Heart right ventricle (tissue), 16 donors: ENCODE measurements around the gene NNMT. TPM values are rescaled to one million over a fixed set of nuclear protein-coding genes. Genes with fewer than 3 reads are reported as not detected.

Source experiments
- ATAC-seq, 8 donors: fragments of 200-7000 bp; cut with Tn5 transposase; one replicate each; pipeline ENCODE4 v1.9.1; 2020; ENCODE audit warnings: mild to moderate bottlenecking in 8 of 8, moderate library complexity in 8 of 8, moderate number of reproducible peaks in 1 of 8
- DNase-seq, 2 donors: peaks; one replicate each; pipeline ENCODE4 v3.0.0-alpha.2; 2020
- H3K27ac ChIP-seq, 10 donors: fragments of 200-600 bp; sonication (generic) in 2 of 10; one replicate each; pipeline versions ENCODE4 v1.5.0 to v1.8.0; 2020 to 2022; ENCODE audit warnings: mild to moderate bottlenecking in 3 of 10
- H3K27me3 ChIP-seq, 7 donors: fragments of 200-600 bp; one replicate each; pipeline ENCODE4 v1.8.0; 2021 to 2022; ENCODE audit warnings: mild to moderate bottlenecking in 2 of 7
- H3K36me3 ChIP-seq, 9 donors: fragments of 200-600 bp; sonication (generic) in 1 of 9; one replicate each; pipeline versions ENCODE4 v1.5.0 to v1.8.0; 2020 to 2022; ENCODE audit warnings: mild to moderate bottlenecking in 2 of 9
- H3K4me1 ChIP-seq, 9 donors: fragments of 200-600 bp; sonication (generic) in 1 of 9; one replicate each; pipeline versions ENCODE4 v1.5.0 to v1.8.0; 2020 to 2022; ENCODE audit warnings: mild to moderate bottlenecking in 4 of 9
- H3K4me3 ChIP-seq, 10 donors: fragments of 200-600 bp; sonication (generic) in 2 of 10; one replicate each; pipeline versions ENCODE4 v1.5.0 to v1.8.0; 2020 to 2022; ENCODE audit warnings: mild to moderate bottlenecking in 7 of 10, moderate library complexity in 2 of 10
- H3K9me3 ChIP-seq, 11 donors: fragments of 200-600 bp in 10 of 11; sonication (generic) in 2 of 11; one replicate each; pipeline versions ENCODE4 v1.5.0 to v1.8.0; 2013 to 2022; ENCODE audit warnings: mild to moderate bottlenecking in 2 of 11, control low read depth in 1 of 11, moderate library complexity in 1 of 11
- CTCF ChIP-seq, 9 donors: fragments of 200-600 bp; sonication (generic) in 2 of 9; IDR thresholded peaks; one replicate each; pipeline versions ENCODE4 v1.5.0 to v1.8.0; 2021 to 2022; ENCODE audit warnings: antibody characterized with exemption in 9 of 9, mild to moderate bottlenecking in 5 of 9, moderate library complexity in 1 of 9
- WGBS, 2 donors: extraction: QIAGEN DNeasy Blood & Tissue Kit; methylation state at CpG; one replicate each; pipeline ENCODE4 v1.1.7; 2013; ENCODE audit warnings: inconsistent platforms in 1 of 2; 5-methylcytosine and 5-hydroxymethylcytosine counted together
- intact Hi-C, 10 donors: fragments of 100-400 bp; cut with DNase I; formaldehyde crosslinking; loops; one replicate each; pipeline versions ENCODE4 v1.11.1 to v1.14.2; 2022
- polyA plus RNA-seq, 2 donors: library from polyadenylated mRNA; stranded (reverse); fragments of 200-250 nt; gene quantifications; one replicate each; pipeline ENCODE4 v1.2.3, GENCODE V29; 2013
- total RNA-seq, 10 donors: library from RNA; stranded (reverse); fragmentation: NEBNext Ultra II Directional in 3 of 10; extraction: Animal tissue kit (Norgen Biotek cat#: 25700) in 3 of 10; gene quantifications; one replicate each; pipeline versions ENCODE4 v1.2.1 to v1.2.4, GENCODE V29; 2021 to 2023
- donor health status: Arrhythmogenic right ventricular cardiomyopathy.
- donor health status: ischemic (EF 13 %, LVEDD 7.1; RV severe dilation, severe dysfunction).
- donor health status: healthy with polysubstance abuse.
- donor health status: DM: no; HTN: yes; CAD: no.
- donor health status: DM: no; HTN: no; CAD: no.
- donor health status: ischemic (EF 25% LVEDD 6.9; RV normal size, moderate dysfunction).
- donor health status: ischemic (EF 25% LVEDD 5.7; RV mildly dilated, moderate dysfunction).
- donor health status: healthy.
- donor health status: DM: yes; HTN: yes; CAD: no.
- donor health status: Ischemic cardiomyopathy.
- donor health status: ischemic (EF 35%, LVEDD 5.7; RV mildly dilated, moderate dysfunction).
- donor health status: nonischemic (EF 11% LVEDD 7.7; RV severe dilation, severe dysfunction).
- donor health status: DM: yes; HTN: yes; CAD: no.
- donor health status: PGD.
- donor health status: ischemic (EF 29% LVEDD 5.4; RV normal size, mild dysfunction).
- donor health status: nonischemic (EF 23%, LVEDD 6.1; RV moderate dilation, normal function).

NNMT gene
- total and polyA plus RNA-seq, 12 donors, result 6.9 to 114 (median 26.1) TPM

GRCh38 chr11:114263513-114264170, 32.6 kb upstream of the NNMT start:
- no peak for DNase-seq
- no peaks in the 10 kb centered on the region for H3K9me3 ChIP-seq
- H3K36me3 ChIP-seq, result no peaks in the 10 kb centered on the region
- ATAC-seq, result peak in 3 of 8 donors; percentile 7 to 46 (median 41)
- TF ChIP-seq CTCF (IDR thresholded peaks at IDR 0.05), result no peak
- intact Hi-C loops, result loop anchor here in 7 of 10 donors (2.0 to 10.0 kb wide), 7 partner anchors 66 to 459 kb away; no protein-coding TSS in a partner anchor
- peak overlapping the region in 1 of 10 donors; percentile 28 for H3K27ac ChIP-seq
- no peaks in the 10 kb centered on the region for H3K27me3 ChIP-seq
- WGBS, 2 donors, result 76 to 84% methylated on average over 7 of the region's 7 CpGs
- H3K4me3 ChIP-seq, result no peak overlapping the region
- H3K4me1 ChIP-seq, result peaks cover 12 to 40% (median 32%) of the 10 kb centered on the region in 9 donors

- intact Hi-C loops, result loop anchor here in 5 of 10 donors (5.0 to 10.0 kb wide), 6 partner anchors 67 to 460 kb away; no protein-coding TSS in a partner anchor
- 85 to 94% methylated on average over 2 of the region's 2 CpGs for WGBS, 2 donors
- H3K9me3 ChIP-seq, result no peaks in the 10 kb centered on the region
- no peaks in the 10 kb centered on the region for H3K36me3 ChIP-seq
- H3K27ac ChIP-seq, result no peak overlapping the region
- no peaks in the 10 kb centered on the region for H3K27me3 ChIP-seq
- DNase-seq, result no peak
- H3K4me3 ChIP-seq, result no peak overlapping the region
- ATAC-seq, result no peak
- no peak for TF ChIP-seq CTCF (IDR thresholded peaks at IDR 0.05)
- H3K4me1 ChIP-seq, result peaks cover 5 to 33% (median 24%) of the 10 kb centered on the region in 9 donors
These were observed 31.8 kb upstream of the NNMT start for GRCh38 chr11:114264381-114264780.

GRCh38 chr11:114265122-114265878, 30.9 kb upstream of the NNMT start:
- no peak overlapping the region for H3K4me3 ChIP-seq

More at GRCh38 chr11:114265122-114265878, 30.9 kb upstream of the NNMT start:
- ATAC-seq (no peak), DNase-seq (no peak)
- H3K4me1 ChIP-seq, result peaks cover 2 to 24% (median 15%) of the 10 kb centered on the region in 9 donors
- H3K9me3 ChIP-seq, result no peaks in the 10 kb centered on the region
- H3K27ac ChIP-seq, result no peak overlapping the region
- WGBS, 2 donors, result 75 to 79% methylated on average over 8 of the region's 8 CpGs
- no peak for TF ChIP-seq CTCF (IDR thresholded peaks at IDR 0.05)
- H3K27me3 ChIP-seq, result peaks cover 0 to 8% (median 0%) of the 10 kb centered on the region in 7 donors
- intact Hi-C loops, result loop anchor here in 2 of 10 donors (10.0 kb wide), 2 partner anchors 270 to 460 kb away; no protein-coding TSS in a partner anchor
- H3K36me3 ChIP-seq, result no peaks in the 10 kb centered on the region
